NCI-H2107 treated with DMSO at 0.1 percent for 48 hours (cell line): ENCODE results near the gene SRR.

Experiments
- DNase-seq: peaks from one replicate; lab custom pipeline; 2025; ENCODE audit not compliant: unreplicated experiment; lab: John Stamatoyannopoulos, UW

Gene SRR

DNA sequence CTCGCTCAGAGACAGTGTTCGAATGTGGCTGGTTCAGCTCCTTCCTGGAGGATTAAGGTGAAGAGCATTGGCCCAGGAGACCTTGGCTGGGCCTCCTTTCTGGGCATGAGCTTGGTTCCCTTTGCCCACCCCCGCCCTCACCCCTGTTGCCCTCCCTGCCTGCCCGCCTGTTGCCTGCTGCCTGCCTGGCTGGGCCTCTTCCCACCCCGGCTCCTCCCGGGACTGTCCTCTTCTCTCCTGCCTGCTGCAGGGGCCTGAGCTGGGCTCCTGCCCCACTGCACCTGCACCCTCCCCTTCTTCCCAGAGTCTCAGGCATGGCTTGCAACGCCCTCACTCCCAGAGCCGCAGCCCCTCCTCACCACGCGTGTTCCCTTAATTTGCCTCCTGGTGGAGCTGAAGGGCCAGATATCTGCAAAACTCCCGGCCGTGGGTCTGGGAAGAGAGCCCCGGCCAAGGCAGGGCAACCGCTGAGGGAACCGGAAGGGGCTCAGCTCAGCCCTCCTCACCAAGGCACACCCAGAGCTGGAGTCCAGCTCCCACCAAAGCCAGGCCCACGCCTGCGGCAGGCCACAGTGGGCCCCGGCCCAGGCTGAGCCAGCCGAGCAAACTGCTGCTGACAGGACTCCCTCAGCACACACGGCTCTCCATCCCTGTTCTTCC lies 65.9 kb downstream of the SRR start:
- DNase-seq = no peak

DNA sequence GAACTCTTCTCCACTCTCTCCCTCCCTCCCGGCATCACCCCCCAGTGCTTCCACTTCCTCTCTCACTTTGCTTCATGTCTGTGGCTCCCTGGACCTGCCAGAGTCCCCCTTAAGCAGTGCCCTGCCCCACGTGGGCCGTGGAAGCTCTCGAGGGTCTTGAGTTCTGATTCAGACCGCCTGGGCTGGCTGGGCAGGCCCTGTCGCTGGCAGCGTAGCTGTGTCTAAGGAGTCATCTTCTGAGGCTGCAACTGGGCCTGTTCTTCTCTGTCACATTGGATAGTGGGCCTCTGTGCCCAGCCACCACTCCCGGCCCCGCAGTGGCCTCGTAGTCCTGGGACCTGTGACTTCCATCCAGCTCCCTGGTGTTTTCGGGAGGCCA lies 66.5 kb downstream of the SRR start:
- DNase-seq = no peak

DNA sequence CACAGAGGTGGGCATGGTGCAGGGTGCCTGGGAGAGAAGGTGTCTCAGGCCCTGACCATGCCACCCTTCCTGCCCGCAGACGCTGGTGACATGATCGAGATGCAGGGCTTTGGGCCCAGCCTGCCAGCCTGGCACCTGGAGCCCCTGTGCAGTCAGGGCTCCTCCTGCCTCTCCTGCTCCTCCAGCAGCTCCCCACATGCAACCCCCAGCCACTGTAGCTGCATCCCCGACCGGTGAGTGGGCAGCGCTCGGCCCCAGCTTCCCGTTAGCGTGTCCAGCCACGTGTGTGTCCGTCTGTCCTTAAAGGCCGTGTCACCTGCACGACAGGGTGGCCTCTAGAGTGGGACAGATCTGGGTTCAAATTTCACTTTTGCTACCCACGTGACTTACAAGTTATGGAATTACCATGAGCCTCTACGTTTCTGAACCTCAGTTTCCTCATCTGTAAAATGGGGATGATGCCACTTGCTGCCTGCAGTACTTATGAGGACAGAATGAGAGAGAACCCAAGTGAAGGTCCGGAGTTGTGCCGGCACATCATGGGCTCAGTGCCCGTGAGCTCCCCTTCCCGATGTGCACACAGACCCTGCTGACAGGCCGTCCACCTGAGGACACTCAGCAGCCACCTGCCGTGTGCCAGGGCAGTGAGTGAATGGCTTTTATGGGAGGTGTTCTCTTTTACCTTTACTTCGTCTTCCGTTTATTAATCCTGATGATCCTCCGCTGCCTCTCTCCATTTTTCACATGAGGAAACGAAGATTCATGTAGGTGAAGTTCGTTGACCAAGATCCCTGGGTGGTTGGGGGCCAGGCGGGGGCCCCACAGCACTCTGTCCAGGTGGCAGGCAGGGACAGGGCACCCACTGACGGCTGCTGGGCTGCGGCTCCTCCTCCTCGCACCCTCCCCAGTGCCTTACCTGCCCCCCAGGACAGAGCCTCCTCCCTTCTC lies 67.7 kb downstream of the SRR start:
- DNase-seq = no peak

DNA sequence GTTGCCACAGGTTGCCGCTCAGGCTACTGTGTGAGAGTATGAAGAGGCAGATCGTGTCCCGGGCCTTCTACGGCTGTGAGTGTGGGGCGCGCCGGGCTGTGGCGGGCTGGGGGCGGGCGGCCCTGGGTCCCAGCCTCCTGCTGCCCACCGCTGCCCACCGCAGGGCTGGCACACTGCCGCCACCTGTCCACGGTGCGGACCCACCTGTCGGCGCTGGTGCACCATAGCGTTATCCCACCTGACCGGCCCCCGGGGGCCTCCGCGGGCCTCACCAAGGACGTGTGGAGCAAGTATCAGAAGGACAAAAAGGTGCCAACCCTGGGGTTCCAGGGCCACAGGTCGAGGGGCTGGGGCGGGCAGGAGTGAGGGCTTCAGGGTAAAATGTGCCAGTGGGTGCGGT lies 68.4 kb downstream of the SRR start:
- no peak for DNase-seq

DNA sequence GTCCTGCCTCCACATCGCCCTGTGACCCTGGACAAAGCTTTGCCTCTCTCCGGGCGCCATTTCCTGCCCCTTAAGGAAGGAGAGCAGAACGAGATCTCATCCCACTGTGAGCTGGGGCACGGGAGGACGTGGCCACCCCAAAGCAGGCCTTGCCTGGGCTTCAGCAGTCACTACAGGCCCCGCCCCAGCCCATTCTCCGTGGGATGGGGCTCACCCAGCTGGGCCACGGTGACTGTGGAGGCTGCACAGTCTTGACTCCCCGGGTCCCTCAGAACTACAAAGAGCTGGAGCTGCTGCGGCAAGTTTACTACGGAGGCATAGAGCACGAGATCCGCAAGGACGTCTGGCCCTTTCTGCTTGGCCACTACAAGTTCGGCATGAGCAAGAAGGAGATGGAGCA lies 68.9 kb downstream of the SRR start:
- no peak for DNase-seq

DNA sequence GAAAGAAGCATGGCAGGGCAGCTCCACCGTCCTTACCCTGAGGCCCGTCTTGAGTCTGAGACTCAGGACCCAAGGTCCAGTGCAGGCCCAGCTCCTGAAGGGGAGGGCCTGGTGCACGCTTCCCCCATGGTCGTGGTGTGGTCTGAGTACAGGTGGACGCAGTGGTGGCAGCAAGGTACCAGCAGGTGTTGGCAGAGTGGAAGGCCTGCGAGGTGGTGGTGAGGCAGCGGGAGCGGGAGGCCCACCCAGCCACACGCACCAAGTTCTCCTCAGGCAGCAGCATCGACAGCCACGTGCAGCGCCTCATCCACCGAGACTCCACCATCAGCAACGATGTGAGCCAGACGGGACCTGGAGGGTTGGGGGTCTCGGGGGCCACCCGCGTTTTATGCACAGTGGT lies 69.4 kb downstream of the SRR start:
- DNase-seq = no peak
